Thymus (tissue), 11 donors: ENCODE data around the gene PLLP. TPM values are rescaled to one million over a fixed set of nuclear protein-coding genes. Genes with fewer than 3 reads are reported as not detected.
A peak's percentile ranks its signal among the peaks of the same experiment; 100 is the strongest.

ENCODE experiments used
- DNase-seq, 9 donors: peaks; one replicate each; pipeline ENCODE4 v3.0.0-alpha.2; 2013; ENCODE audit warnings: low spot score in 9 of 9, low read depth in 6 of 9, missing footprints in 1 of 9
- H3K27ac ChIP-seq, 2 donors: one replicate each; pipeline ENCODE4 v1.5.1; 2013; ENCODE audit warnings: control low read depth in 1 of 2, low read depth in 1 of 2, low read length in 1 of 2, mild to moderate bottlenecking in 1 of 2, moderate library complexity in 1 of 2
- H3K27me3 ChIP-seq, 2 donors: one replicate each; pipeline ENCODE4 v1.5.1; 2013; ENCODE audit warnings: low read length in 1 of 2; ENCODE audit not compliant: control insufficient read depth in 2 of 2, insufficient read depth in 1 of 2
- H3K36me3 ChIP-seq, 2 donors: one replicate each; pipeline ENCODE4 v1.5.1; 2013; ENCODE audit warnings: low read length in 1 of 2, mild to moderate bottlenecking in 1 of 2, moderate library complexity in 1 of 2; ENCODE audit not compliant: control insufficient read depth in 2 of 2, insufficient read depth in 2 of 2
- H3K4me1 ChIP-seq, 2 donors: one replicate each; pipeline ENCODE4 v1.5.1; 2013; ENCODE audit warnings: low read length in 2 of 2; ENCODE audit not compliant: control insufficient read depth in 2 of 2, insufficient read depth in 2 of 2
- H3K4me3 ChIP-seq, 2 donors: one replicate each; pipeline ENCODE4 v1.5.1; 2013; ENCODE audit warnings: low read length in 2 of 2, control low read depth in 1 of 2, mild to moderate bottlenecking in 1 of 2
- H3K9me3 ChIP-seq, 2 donors: one replicate each; pipeline ENCODE4 v1.5.1; 2013; ENCODE audit warnings: low read length in 1 of 2, mild to moderate bottlenecking in 1 of 2; ENCODE audit not compliant: control insufficient read depth in 2 of 2, insufficient read depth in 1 of 2
- WGBS: extraction: QIAGEN DNeasy Blood & Tissue Kit; methylation state at CpG from one replicate; pipeline ENCODE4 v1.1.7; 2013; 5-methylcytosine and 5-hydroxymethylcytosine counted together
- polyA plus RNA-seq: library from polyadenylated mRNA; stranded (reverse); fragments of 200-250 nt; gene quantifications from one replicate; pipeline ENCODE4 v1.2.3, GENCODE V29; 2013
- total RNA-seq: library from RNA; stranded (reverse); fragments of 120-200 nt; gene quantifications from one replicate; pipeline ENCODE4 v1.2.4, GENCODE V29; 2013
- donor health status: healthy.

The PLLP gene
- total and polyA plus RNA-seq, 2 donors, result 1.2 to 4.9 TPM

DNA sequence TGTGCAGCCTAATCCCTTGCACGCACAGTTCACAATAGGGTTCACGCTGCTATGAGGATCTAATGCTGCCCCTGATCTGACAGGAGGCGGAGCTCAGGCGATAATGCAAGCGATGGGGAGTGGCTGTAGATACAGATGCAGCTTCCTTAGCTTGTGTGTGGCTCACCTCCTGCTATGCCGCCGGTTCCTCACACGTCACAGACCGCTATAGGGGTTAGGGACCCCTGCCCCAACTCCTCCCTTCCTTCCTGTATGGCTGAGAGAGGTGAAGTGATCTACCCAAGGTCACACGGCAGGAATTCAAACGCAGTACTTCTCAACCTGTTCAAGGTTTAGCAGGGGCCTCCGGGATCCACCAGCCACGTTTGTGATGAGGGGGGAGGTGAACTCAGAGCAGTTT is 13.4 kb upstream of the PLLP start:
- DNase-seq, result peak in 6 of 9 donors; percentile 34 to 79 (median 58)
- H3K27me3 ChIP-seq, result no peaks in the 10 kb centered on the region
- peaks cover 0 to 1% of the 10 kb centered on the region in 2 donors for H3K9me3 ChIP-seq
- H3K36me3 ChIP-seq, result no peaks in the 10 kb centered on the region
- H3K4me1 ChIP-seq, result peaks cover 0 to 46% of the 10 kb centered on the region in 2 donors
- WGBS, result 64% methylated on average over 13 of the region's 13 CpGs
- no peak overlapping the region for H3K4me3 ChIP-seq
- H3K27ac ChIP-seq, result peak overlapping the region in 1 of 2 donors; percentile 77

DNA sequence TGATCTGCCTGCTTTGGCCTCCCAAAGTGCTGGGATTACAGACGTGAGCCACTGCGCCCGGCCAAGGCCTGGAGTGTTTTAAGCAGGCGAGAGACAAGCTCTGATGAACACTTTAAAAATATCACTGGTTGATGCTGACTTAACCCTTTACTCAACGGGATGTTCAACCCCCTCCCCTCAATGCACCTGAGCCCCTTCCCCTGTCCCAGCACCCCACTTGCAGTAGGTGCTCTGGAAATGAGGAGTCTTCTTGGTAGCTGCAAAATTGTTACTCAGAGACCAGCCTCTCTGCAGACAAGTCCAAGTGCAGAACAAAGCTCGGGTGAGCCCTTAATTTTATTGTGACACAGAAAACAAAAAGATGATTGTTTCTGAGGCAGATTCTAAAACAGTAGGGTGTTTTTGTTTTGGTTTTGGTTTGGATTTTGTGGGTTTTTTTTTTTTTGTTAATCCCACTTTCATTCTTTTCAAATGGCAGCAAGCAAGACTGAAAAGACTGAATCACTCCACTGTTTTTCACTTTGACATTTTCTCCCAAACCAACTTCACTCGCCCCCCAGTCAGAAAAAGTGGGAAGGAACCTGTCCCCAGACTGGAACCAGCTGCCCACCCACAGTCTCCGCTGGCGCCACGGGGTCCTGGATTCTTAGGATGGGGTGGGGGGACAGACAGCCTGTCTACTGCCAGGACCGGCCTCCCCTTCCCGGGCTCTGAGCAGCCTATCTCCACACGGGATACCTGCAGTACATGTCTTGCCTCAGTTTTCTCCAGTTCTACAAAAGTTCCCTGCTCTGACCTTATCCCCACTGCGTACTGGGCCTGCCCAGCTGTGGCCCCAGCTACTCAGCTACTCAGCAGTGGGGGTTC is 5.2 kb upstream of the PLLP start:
- no peak for DNase-seq
- Histone ChIP-seq H3K9me3 (peaks cover 0 to 4% of the 10 kb centered on the region in 2 donors), H3K4me1 (peaks cover 2 to 6% of the 10 kb centered on the region in 2 donors), H3K27me3 (peaks cover 10 to 21% of the 10 kb centered on the region in 2 donors), H3K36me3 (no peaks in the 10 kb centered on the region), H3K4me3 (no peak overlapping the region), H3K27ac (no peak overlapping the region)
- 88% methylated on average over 14 of the region's 14 CpGs for WGBS

- no peak for DNase-seq
- Histone ChIP-seq H3K4me1 (peaks cover 9 to 16% of the 10 kb centered on the region in 2 donors), H3K36me3 (no peaks in the 10 kb centered on the region), H3K4me3 (no peak overlapping the region), H3K27me3 (peaks cover 28 to 58% of the 10 kb centered on the region in 2 donors), H3K9me3 (peaks cover 0 to 10% of the 10 kb centered on the region in 2 donors), H3K27ac (no peak overlapping the region)
- 81% methylated on average over 5 of the region's 5 CpGs for WGBS
Measured at GRCh38 chr16:57285379-57285778, 907 bp upstream of the PLLP start.

GRCh38 chr16:57284952-57285363 is 486 bp upstream of the PLLP start:
- H3K4me3 ChIP-seq, result peak overlapping the region; percentile 48 to 60
- no peak overlapping the region for H3K27ac ChIP-seq
- H3K27me3 ChIP-seq, result peaks cover 28 to 58% of the 10 kb centered on the region in 2 donors
- no peaks in the 10 kb centered on the region for H3K36me3 ChIP-seq
- DNase-seq, result no peak
- WGBS, result 16% methylated on average over 22 of the region's 22 CpGs
- H3K4me1 ChIP-seq, result peaks cover 9 to 19% of the 10 kb centered on the region in 2 donors
- H3K9me3 ChIP-seq, result peaks cover 0 to 10% of the 10 kb centered on the region in 2 donors

DNA sequence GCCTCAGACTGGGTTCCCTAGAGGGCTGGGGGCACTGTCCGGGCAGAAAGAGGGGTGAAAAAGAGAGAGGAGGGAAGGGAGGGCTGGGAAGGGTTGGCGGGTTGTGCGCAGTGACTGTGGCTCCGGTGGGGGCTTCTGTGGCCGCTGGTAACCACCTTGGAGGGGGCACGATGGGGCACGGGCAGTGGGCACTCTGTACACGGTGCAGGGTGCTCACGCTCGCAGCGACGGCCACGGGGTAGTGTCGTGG is 588 bp downstream of the PLLP start:
- 24% methylated on average over 14 of the region's 14 CpGs for WGBS
- peaks cover 9 to 22% of the 10 kb centered on the region in 2 donors for H3K4me1 ChIP-seq

DNA sequence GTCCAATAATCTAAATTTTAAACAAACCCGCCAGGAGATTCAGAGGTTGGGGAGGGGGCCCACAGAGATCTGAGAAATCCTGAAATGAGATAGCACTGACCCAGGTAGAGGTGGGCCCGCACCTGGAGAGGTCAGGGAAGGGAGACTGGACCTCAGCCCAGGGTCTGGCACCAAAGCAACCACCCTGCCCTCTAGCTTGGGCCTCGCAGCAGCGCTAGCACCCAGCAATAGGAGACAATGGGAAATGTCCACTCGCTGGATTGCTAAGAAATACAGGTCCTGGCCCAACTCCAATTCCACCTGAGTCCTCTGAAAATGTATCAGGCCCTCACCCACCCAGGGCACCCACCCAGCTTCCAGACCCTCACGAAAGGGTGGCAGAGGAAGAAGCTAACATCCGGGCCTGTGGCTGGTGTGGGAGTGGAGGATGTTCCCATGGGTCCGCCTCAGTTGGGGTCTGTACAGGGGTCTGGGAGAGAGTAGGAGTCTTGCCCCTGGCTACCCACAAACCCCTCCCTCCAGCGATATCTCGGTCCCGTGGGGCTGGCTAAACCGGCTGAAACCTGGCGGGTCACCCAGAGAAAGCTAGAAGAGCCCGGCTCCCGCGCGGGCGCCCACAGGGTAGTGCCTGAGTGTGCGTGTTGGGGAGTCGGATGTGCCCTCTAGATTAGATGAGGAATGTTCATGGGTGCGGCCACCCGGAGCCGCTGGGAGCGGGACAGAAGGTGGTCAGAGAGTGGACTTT is 1.1 kb downstream of the PLLP start:
- no peak for DNase-seq

More for the DNA sequence above, 588 bp downstream of the PLLP start:
- no peak for DNase-seq
- Histone ChIP-seq H3K9me3 (peaks cover 0 to 10% of the 10 kb centered on the region in 2 donors), H3K27me3 (peaks cover 28 to 61% of the 10 kb centered on the region in 2 donors), H3K27ac (no peak overlapping the region), H3K36me3 (no peaks in the 10 kb centered on the region), H3K4me3 (peak overlapping the region; percentile 16 to 60)

DNA sequence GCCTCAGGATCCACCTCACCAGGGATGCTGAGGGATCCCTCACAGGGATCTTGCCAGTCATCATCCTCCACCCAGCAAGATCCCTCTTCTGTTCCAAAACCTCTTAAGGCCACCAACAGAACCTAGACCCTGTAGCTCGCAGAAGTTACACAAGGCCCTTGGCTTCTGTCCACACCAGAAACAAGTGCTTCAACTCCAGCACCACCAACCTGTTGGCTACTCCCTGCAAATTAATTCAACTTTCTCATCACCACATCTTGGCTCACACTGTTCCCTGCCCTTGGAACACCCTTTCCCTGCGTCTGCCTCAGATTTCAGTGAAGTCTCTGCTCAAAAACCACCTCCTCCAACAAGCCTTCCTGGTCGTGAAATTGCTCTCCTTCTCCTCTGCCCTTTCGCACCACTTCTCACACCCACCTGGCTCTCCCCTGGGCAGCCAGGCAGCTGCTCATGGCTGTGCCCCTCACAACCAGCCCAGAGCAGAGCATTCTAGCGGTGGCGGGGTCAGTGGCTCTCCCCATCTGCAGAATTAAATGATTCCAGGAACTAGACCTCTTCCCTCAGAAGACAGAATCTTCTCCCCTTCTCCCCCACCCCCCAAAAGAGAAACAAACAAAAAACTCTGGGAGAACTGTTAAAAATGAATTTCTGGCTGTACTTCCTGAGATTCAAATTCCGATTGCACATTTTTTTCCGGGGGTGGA is 1.8 kb downstream of the PLLP start:
- Histone ChIP-seq H3K9me3 (peaks cover 0 to 10% of the 10 kb centered on the region in 2 donors), H3K4me3 (no peak overlapping the region), H3K36me3 (no peaks in the 10 kb centered on the region), H3K4me1 (peaks cover 14 to 27% of the 10 kb centered on the region in 2 donors), H3K27me3 (peaks cover 28 to 64% of the 10 kb centered on the region in 2 donors), H3K27ac (no peak overlapping the region)
- 88% methylated on average over 8 of the region's 8 CpGs for WGBS
- no peak for DNase-seq

More for the DNA sequence above, 1.1 kb downstream of the PLLP start:
- H3K4me3 ChIP-seq, result peak overlapping the region; percentile 16 to 60
- H3K9me3 ChIP-seq, result peaks cover 0 to 10% of the 10 kb centered on the region in 2 donors
- no peak overlapping the region for H3K27ac ChIP-seq
- no peaks in the 10 kb centered on the region for H3K36me3 ChIP-seq
- H3K4me1 ChIP-seq, result peaks cover 9 to 22% of the 10 kb centered on the region in 2 donors
- H3K27me3 ChIP-seq, result peaks cover 28 to 64% of the 10 kb centered on the region in 2 donors
- WGBS, result 76% methylated on average over 24 of the region's 24 CpGs

DNA sequence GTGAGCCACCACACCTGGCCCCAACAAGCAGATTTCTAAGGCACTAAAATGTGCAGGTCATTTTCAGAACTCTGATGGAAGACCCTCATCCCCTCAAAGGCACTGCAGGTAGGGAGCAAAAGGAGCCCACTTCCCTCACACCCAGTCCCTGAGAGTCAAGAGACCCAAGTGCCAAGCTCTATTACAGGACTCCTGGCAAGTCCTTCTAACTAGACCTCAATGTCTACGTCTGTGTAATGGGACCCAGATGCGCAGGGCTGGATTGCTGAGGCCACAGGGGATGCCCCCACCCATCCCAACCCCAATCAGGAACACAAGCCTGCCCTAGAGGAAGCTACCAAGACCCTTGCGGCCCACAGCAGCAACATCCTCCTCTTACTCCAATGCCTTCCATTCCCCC is 2.7 kb downstream of the PLLP start:
- Histone ChIP-seq H3K4me1 (peaks cover 16 to 34% of the 10 kb centered on the region in 2 donors), H3K27ac (no peak overlapping the region), H3K36me3 (no peaks in the 10 kb centered on the region), H3K9me3 (peaks cover 0 to 10% of the 10 kb centered on the region in 2 donors), H3K27me3 (peaks cover 28 to 63% of the 10 kb centered on the region in 2 donors), H3K4me3 (no peak overlapping the region)
- no peak for DNase-seq
- WGBS, result 94% methylated on average over 3 of the region's 3 CpGs
